ENCODE data around the gene NDUFA13.
"Not testable (repeated sequence)": the region's sequence is repeated elsewhere in the genome, so short reads cannot be mapped to it uniquely, and the experiment has no call there.

The NDUFA13 gene

DNA sequence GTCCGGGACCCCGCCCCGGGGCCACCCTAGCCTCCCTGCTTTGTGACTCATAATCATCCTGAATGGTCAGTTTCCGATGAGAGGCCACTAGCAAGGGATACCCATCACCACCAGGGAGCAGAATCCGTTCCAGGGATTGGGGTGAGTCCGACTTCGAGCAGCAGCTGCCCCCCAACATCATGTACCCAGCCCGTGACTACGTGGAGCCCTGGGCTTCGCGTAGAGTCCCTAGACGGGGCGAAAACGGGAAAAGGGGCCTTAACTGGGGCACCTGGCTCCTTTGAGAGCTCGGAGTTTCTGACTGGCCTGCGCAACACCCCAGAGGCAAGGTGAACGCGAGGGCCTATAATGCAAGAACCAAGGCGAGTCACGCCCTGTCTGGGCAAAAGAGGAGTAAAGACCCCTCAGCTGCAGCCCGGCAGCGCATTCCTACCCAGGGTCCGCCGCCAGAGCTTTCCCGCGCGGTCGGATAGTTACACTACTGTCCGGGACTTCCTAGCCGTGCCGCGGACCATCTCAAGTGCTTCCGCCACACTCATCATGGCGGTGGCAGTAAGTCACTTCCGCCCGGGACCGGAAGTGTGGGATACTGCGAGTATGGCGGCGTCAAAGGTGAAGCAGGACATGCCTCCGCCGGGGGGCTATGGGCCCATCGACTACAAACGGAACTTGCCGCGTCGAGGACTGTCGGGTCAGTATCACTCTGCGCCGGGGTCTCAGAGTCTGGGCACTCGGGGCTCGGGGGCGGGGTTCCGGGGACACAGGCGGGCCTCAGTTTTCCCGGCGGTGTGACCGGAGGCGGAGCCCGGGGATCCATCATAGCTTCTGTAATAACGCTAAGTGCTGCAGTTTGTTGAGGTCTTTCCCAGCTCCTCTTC, at the start of gene NDUFA13:
Gene NDUFA13, plus strand, starts transcription at position 584 of the 878 bp plus-strand sequence. Its CDS starts 14 bp downstream, at position 598.
- DNase-seq: peak; percentile 24

GRCh38 chr19:19468424-19469050, 47.5 kb upstream of the NDUFA13 start:
- DNase-seq: no peak

GRCh38 chr19:19470579-19470978, 45.4 kb upstream of the NDUFA13 start:
- no peak for DNase-seq

DNA sequence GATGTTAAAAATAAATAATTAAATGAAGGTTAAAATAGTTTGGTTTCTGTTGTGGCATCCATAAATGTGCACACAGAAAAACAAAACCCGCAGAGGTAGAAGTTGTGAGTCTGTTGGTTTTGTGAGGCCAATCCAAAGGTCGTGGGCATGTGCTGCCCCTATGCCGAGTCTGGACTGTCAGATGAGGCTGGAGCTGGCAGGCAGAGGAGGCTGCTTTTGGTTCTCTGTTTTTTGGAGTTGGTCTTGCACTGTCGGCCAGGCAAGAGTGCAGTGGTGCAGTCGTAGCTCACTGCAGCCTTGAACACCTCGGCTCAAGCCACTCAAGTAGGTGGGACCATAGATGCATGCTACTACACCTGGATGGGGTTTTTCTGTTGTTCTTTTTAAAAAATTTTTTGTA, 44.3 kb upstream of the NDUFA13 start:
- no peak for DNase-seq

GRCh38 chr19:19472106-19472505, 43.9 kb upstream of the NDUFA13 start:
- DNase-seq: not testable (repeated sequence)

GRCh38 chr19:19475015-19475765, 40.8 kb upstream of the NDUFA13 start:
- DNase-seq: no peak

- DNase-seq: no peak
Observed at GRCh38 chr19:19475849-19476828, 39.9 kb upstream of the NDUFA13 start.

DNA sequence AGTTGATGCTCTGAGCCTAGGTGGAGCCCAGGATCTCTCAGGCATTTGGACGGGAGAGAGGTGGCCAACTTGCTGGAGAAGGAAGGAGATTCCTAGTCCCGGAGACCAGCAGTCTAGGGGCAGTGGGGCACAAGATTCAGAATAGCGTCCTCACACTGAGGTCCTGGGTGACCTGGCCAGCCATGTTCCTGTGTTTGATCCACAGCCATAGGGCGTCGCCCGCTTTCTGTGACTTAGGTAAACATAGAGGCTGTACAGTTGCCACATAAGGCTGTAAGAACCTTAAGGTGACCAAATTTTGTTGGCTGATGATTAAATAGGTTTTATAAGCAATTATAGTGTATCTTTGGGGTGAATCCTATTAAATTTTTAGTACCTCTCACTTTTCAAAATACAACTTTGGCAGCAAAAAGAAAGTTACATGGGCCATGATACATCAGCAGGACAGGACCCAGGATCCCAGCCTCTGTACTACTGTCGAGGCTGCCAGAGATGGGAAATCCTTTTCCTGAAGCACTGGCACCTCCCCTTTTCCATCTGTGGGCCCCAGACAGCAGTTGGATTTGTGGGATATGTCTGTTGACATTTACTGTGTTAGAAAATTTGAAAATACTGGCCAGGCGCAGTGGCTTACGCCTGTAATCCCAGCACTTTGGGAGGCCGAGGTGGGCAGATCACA, 38.2 kb upstream of the NDUFA13 start:
- DNase-seq: no peak

DNA sequence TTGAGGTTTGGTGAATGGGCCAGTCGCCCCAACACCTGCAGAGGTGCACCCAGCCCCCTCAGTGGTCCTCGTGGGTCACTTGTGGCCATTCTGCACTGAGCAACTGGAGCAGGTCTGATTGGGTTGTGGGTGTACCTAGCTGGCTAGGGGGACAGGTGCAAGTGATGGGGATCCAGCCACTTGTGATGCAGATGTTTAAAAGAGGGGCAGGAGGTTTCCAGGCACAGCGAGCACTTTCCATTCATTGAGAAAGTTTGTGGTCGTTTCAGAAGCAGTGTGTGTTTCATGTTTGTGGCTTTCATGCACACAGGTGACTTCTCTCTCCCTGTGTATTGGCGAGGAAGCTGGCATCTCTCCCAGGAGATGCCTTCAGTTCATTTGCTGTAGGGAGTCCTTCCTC, 35.3 kb upstream of the NDUFA13 start:
- DNase-seq: no peak

DNA sequence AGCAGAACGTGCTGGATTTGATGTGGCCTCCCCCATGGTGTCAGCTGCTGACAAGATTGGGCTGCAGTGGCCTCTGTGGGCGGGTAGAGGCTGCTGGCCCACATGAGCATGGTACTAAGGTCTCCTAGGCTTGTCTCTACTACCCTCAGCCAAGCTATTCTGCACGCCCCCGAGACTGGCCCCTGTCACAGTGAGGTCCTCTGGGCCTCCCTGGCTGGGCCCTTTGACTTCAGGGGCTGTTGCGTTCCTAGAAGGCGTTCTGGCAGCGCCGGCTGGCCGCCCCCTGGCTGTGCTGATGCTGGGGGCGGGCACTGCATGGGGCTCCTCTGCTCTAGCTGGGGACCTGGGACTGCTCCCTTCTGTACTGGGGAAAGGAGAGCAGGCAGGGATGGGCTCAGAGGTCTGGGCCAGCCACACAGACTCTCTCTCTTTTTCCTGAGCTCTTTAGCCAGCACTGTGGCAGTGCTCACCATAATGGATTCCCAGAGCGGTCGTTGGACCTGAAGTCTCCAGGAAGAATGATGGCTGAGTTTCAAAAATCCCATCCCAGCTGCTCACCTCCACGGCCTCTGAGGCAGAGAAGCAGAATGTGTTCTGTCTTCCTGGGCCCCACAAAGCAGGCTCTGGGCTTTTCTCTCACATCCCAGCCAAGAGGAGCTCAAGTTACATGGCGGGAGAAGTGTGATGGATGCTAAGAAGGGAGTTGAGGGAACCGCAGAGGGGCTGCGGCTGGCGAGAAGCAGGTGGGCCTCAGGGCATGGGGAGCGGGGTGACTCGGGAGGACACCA, 33.0 kb upstream of the NDUFA13 start:
- DNase-seq: no peak

DNA sequence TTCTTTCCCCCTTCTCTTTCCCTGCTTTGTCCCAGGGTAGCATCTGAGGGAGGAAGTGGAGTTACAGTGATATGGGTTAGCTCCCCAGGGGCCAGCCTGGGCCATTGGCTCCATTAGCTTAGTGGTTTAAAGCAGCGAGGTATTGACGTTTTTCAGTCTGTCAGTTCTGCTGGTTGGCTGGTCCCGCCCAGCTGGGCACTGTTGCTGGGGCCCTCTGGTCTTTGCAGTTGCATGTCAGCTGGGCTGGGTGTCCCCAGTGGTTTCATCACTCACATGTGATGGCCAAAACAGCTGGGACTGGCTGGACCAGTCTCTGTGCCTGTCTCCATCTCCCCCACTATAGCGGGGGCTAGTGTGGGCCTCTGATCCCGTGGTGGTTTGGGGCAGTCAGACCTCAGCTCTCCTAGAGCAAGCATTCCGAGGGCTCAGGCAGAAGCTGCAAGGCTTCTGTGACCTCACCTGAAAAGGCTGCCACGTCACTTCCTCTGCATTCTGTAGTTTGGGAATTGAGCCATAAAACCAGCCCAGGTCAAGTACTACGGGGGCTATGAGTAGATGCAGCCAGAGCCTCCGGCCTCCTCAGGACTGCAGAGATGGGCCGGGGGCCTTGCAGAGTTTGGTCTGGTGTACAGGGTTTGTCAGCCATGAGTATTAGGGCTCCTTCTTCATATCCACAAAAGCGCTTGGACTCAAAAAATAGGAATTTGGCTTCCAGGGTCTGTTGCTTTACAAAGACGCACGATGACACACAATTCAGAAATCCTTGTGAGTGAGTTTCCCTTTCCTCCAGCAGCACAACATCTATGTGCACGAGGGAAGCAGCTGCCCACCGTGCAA, 30.6 kb upstream of the NDUFA13 start:
- no peak for DNase-seq

GRCh38 chr19:19485998-19486290, 30.1 kb upstream of the NDUFA13 start:
- no peak for DNase-seq

- DNase-seq: no peak
Observed at GRCh38 chr19:19486343-19487076, 29.5 kb upstream of the NDUFA13 start.

- no peak for DNase-seq
Observed at GRCh38 chr19:19487077-19487949, 28.7 kb upstream of the NDUFA13 start.

- DNase-seq: no peak
Observed at GRCh38 chr19:19487950-19488874, 27.8 kb upstream of the NDUFA13 start.

- DNase-seq: peak; percentile 22
Observed at GRCh38 chr19:19488875-19489690, 26.9 kb upstream of the NDUFA13 start.

Data from NCI-H1417 treated with DMSO at 0.1 percent for 48 hours (cell line).